SK-N-SH treated with all-trans-retinoic acid at 6 μM for 48 hours (cell line): Measurements from ENCODE around the gene SGMS2.

Experiments used
- ARNTL ChIP-seq: fragments of 450-650 bp; formaldehyde crosslinking; IDR thresholded peaks from 2 replicates; pipeline ENCODE4 v1.5.0; 2020; ENCODE audit warnings: low read depth, mild to moderate bottlenecking, moderate library complexity, borderline replicate concordance
- CSRNP3 ChIP-seq: fragments of 250-450 bp; sonication (Bioruptor Pico); IDR thresholded peaks from 2 replicates; pipeline ENCODE4 v1.5.1; 2021; ENCODE audit warnings: mild to moderate bottlenecking, moderate library complexity
- PATZ1 ChIP-seq: fragments of 250-450 bp; sonication (Bioruptor Pico); IDR thresholded peaks from 2 replicates; pipeline ENCODE4 v1.8.0; 2020; ENCODE audit warnings: mild to moderate bottlenecking, moderate library complexity, borderline replicate concordance
- POU6F1 ChIP-seq: fragments of 250-450 bp; sonication (Bioruptor Pico); IDR thresholded peaks from 2 replicates; pipeline ENCODE4 v1.8.0; 2021; ENCODE audit warnings: low read depth, mild to moderate bottlenecking, moderate library complexity, borderline replicate concordance
- TSHZ2 ChIP-seq: fragments of 250-450 bp; sonication (Bioruptor Pico); IDR thresholded peaks from 2 replicates; pipeline ENCODE4 v1.5.0; 2020; ENCODE audit warnings: mild to moderate bottlenecking, moderate library complexity
- ZFP3 ChIP-seq: fragments of 250-450 bp; sonication (Bioruptor Pico); IDR thresholded peaks from 2 replicates; pipeline ENCODE4 v1.5.0; 2020; ENCODE audit warnings: mild to moderate bottlenecking, moderate library complexity
- ZNF565 ChIP-seq: fragments of 450-650 bp; formaldehyde crosslinking; conservative IDR thresholded peaks from 2 replicates; pipeline ENCODE4 v1.5.0; 2020; ENCODE audit warnings: low read depth, mild to moderate bottlenecking, moderate library complexity
- ZNF8 ChIP-seq: fragments of 450-650 bp; formaldehyde crosslinking; IDR thresholded peaks from 2 replicates; pipeline ENCODE4 v1.5.0; 2020; ENCODE audit warnings: mild to moderate bottlenecking, moderate library complexity

GRCh38 chr4:107900067-107900466, 75.3 kb downstream of the SGMS2 start:
- TF ChIP-seq PATZ1 (CRISPR knock-in tag) (no peak), ARNTL (CRISPR knock-in tag) (no peak), ZNF8 (no peak), ZFP3 (CRISPR knock-in tag) (no peak), POU6F1 (CRISPR knock-in tag) (no peak), CSRNP3 (CRISPR knock-in tag) (no peak), ZNF565 (CRISPR knock-in tag) (no peak), TSHZ2 (no peak)
